HG03139 (cell line): Measurements from ENCODE around the gene OCEL1.

Experiments used
- ATAC-seq: cut with Tn5 transposase; IDR thresholded peaks from one replicate; pipeline ENCODE4 v1.9.1; 2021; ENCODE audit not compliant: unreplicated experiment

Gene OCEL1

DNA sequence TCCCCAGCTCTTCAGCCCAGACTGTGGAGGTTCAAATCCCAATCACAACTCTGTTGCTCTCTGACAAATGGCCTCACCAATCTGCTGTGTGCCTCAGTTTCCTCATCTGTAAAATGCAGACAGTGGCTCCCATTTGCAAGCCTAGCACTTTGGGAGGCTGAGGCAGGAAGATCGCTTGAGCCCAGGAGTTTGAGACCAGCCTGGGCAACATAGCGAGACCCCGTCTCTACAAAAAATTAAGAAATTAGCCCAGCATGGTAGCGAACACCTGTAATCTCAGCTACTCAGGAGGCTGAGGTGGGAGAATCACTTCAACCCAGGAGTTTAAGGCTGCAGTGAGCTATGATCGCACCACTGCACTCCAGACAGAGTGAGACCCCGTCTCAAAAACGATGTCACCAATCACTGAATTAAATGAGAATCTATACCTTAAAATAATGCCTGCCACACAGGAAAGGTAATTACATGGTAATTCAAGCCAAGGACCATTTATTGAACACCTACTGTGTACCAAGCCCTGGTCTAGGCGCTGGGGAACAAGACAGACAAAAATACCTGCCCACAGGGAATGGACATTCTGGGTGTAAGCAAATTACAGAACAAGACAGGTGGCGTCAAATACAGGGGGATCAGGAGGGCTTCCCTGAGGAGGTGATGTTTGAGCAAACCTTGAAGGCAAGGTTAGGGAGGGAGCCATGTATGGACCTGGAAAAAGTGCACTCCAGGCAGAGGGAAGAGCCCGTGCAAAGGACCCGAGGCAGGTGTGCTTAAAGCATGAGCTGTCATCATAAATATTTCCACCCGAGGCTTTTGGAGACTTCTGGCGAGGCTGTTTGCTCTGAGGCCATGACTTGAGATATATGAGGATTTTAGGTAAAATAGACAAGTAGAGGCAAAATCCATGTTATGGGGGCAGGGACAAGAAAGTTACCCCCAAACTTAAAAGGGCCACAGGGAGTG is 12.0 kb downstream of the OCEL1 start:
- no peak for ATAC-seq

DNA sequence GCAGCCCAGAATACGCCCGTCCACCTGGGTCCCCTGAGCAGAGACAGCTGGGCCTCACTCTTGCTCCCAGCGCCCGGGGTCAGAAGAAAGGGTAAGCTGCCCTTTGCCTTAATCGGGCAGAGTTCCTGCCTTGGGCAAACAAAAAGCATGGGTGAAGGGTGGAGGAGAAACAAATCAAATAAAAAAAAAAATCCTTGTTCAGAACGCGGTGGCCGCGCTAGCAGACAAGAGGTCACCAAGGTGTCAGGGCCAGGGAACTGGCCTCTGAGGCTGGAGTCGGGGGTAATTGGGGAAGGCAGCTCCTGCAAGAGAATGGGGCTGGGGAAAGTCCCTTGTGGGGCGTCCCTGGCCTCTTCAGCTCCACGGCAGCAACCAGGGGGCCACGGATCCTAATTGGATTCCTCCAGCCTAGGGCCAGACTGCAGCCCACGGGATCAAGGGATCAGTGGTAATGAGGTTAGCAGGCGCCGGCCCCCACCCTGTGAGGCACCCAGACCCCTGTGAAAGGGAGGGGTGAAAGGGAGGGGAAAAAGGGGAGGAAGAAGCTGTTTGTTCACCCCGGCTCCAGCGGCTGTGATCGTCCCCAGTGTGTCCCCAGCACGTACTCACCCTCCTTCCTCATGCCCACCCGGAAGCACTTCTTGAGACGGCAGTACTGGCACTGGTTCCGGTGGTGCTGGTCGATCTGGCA is 14.2 kb downstream of the OCEL1 start:
- no peak for ATAC-seq

DNA sequence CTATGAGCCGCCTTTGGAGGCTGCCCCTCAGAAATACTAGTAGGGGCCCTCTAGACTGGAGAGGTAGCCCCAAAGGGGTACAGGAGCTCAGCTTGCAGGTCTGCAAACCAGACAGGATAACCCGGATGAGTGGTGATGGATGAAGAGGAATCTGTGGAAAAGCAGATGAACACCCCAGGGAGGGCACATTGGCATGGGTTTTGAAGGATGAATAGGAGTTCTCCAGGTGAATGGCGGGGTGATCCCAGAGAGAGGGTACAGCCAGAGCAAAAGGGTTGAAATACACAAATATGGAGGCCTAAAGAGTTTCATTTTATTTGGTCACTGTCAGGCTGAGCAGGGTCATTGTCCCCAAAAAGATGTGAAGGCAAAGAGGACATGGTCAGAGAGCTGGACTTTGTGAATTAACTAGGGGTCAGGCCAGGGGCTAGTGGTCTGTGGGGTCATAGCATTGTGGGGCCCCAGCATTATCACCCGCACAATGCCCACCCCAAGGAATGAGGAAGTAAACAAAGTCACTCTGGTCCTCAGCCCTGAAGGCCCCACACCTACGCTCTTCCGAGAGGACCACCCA is 14.9 kb downstream of the OCEL1 start:
- no peak for ATAC-seq

DNA sequence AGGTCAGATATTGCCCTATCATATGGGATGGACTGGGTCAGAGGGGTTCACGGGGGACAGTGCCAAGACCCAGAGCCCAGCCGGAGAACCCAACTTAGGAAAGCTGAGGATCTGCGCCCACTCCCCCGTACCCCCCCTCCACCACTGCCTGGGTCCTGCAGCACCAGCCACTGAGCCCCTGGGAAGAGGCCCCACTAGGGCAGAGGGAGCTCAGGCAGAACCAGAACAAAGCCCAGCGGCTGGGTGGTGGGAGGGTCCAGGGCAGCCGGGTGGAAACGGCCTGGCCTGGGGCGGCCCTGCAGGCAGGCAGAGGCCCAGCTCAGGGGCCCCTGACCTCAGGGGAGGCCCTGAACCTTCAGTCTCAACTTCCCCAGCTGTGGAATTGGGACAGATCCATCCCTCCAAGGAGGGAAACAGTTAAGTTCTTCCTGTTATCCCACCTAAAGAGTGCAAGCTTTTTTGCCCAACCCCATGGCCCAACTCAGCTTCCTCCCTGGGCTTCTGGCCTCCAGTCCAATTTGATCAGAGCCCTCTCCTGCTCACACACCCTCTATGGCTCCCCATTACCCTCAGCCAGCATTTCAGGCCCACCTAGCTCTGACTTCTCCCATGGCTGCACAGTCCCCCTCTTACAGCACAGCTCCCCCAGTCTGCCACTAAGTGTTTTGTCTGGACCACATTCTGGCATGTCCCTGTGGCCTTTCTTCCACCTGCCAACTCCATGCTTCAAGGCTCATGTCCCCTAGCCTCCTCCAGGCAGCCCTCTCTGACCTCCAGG is 16.6 kb downstream of the OCEL1 start:
- no peak for ATAC-seq

DNA sequence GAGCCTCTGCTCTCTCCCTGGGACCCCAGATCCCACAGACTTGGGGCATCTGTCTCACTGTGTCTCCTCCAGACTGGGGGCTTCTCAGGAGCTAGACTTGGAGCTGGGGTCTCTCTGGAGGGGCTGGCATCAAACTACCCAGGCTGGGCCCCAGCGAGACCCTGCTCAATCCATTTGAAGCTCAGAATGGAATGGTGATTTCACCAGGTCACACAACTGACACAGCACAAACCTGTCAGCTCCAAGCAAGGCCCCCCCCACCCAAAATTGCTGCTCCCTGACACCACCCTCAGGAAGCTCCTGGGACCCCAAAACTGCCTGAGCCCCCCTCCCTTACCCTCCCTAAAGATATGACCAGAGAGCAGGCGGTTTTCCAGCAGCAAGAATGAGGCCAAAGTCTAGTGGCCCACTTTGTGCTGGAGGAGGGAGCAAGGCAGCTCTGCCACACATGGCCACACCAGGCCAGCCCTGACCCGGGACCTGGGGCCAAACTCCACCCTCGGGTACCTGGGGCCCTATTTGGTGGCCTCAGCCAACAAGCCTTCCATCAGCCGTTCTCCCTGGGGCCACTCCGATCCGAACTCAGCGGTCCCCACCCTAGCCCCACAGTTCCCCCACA is 17.3 kb downstream of the OCEL1 start:
- no peak for ATAC-seq

DNA sequence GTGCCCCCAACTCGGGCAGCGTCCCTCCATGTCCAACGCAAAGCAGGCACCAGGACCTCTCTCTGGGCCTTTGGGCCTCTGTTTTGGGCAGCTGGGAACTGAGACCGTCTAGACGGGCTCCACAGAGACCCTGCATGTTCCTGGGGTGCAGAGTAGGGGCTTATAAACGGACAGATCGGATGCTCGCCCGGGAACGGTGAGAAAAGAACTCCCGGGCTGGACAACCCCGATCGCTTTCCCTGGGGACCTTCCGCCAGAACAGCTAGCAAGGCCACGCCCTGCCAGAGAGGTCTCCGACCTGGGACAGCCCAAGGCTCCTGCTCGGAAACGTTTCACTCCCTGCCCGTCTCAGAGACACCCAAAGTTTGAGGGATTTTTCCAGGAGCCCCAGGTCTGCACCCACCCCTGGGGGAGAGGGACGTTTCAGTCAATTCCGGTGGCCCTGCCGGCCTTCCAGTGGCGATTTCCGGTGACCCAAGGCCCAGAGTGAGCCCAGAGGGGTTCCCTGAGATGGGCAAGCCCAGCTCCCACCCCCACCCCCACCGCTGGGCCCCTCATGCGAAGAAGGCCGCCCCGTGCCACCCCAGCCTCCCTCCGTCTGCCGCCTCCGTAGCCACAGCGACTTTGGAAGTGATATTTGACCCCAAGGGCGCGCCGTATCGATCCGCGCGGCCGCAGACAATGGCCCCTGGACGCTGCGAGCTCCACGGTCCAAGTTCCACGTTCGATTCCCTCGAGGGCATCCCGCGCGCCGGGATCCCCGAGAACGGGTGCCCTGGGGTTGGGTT is 18.0 kb downstream of the OCEL1 start:
- ATAC-seq = no peak

DNA sequence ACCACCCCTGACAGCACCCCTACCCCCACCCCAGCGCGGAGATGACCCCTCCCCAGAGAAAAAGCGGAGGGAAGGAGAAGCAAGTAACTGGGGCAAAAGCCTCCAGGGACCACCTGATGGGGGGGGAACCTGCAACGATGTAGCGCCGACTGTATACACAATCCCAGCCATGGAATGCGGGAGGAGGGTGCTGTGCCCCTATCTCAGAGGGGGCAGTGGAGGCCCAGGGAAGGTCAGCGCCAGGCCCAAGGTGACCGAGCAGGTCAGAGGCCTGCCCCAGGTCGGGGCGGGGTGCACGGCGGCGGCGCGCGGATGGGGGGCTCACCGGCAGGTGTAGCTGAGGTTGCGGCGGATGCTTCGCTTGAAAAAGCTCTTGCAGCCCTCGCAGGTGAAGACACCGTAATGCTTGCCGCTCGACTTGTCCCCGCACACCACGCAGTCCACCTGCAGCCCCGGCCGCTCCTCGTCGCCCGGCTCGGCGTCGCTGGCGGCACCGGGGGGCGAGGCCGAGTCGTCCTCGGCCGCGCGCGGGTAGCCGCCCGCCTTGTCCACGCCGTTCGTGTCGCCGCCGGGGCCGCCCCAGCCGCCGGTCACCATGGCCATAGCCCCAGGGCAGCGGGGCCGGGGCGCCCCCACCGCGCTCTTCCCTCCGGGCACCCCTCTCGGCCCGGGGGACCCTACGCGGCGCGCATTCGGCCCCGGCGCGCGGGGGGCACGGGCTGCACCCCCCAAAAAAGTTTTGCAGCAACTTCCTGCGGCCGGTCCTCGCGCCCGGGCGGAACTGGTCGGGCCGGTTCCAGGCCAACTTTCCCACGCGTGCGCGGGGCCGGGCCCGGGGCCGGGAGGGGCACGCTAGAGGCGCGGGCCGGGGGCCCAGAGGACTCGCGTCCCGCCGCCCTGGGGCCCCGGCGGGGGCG is 18.9 kb downstream of the OCEL1 start:
- no peak for ATAC-seq

DNA sequence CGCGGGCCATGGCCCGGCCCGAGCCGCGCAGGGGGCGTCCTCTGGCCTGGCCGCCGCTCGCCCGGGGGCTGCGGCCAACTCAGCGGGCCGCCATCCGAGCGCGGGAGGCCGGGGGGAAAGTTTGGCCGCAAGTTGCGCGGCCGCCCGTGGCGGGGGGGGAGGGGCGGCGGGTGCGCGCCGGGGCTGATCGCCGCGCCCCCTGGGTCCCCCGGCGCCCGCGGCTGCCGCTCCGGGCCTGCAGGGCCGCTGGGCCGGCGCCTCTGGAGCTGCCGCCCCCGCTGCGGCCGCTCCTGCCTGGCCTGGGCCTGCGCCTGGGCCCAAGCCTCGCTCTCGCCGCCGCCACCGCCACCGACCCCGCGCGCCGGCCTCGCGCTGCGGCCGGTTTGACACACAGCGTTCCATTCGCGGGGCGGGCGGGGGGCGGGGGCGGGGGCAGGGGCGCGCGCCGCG is 19.5 kb downstream of the OCEL1 start, which contains the start of gene NR2F6:
TSS of gene NR2F6 (minus strand) at position 385 of the 450 bp plus-strand sequence. CDS start 699 bp downstream, outside the sequence.
- no peak for ATAC-seq

DNA sequence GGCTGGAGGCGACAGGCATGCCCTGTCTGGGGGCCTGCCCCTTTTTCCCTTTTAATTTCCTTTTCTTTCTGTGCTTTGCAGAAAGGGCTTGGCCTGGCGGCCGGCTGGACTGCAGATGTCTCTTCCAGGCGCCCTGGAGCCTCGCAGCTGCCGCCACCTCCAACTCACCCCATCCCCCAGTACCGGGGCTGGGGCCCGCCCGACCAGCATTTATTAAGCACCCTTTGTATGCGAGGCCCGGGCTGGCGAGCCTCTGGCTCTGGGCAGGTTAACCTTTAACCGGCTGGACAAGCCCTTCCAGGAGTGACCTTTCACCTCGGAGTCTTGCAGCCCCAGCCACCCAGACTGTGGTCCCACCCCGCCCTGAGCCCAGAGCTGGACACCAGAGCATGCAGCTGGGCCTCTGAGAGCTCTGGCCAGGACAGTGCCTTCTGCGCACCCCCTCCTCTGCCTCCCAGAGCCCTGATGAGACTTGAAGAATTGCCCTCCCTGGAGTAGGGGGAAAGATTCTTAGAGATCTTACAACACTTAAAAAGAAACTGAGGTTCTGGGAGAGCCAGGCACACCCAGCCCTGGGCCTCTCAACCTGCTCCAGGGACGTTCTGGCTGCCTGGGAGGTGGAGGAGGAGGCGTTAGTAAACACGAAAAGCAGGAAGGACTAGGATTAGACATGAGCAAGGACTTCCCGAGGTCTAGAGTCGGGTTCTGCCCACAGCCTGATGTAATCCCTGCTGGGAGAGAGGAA is 20.8 kb downstream of the OCEL1 start:
- ATAC-seq = no peak

DNA sequence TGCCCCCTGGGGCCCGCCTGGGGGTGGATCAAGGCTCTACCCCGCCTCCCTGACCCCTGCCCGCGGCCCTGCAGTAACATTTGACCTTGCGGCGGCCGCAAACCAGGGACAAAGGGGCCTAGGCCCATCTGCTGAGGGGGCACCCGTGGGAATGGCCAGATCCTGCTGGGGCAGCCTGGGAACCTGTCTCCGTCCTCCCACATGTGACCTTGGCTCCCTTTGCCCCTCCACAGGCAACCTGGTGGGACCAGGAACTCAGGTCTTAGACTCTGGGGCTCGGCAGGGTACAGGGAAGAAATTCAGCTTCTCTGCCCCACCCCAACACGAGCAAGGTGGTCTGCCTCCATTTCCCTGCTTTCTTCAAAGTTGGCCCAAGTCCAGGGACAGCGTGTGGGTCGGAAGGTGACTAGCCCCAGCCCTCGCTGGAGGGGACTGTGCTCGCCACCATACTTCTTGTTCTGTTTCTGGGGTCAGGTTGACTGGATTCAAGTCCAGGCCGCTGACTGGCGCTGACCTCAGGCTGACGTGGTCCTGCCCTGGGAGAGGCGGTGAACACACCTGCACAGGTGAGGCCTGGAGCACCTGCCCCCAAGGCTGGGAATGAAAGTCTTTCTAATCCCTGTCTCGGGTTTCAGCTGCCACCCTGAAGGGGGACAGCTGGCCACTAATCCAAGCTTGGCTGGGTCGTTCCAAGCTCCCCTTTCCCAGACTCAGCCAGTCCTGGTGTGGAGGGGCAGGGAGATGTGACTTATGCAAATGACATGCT is 22.2 kb downstream of the OCEL1 start:
- no peak for ATAC-seq

DNA sequence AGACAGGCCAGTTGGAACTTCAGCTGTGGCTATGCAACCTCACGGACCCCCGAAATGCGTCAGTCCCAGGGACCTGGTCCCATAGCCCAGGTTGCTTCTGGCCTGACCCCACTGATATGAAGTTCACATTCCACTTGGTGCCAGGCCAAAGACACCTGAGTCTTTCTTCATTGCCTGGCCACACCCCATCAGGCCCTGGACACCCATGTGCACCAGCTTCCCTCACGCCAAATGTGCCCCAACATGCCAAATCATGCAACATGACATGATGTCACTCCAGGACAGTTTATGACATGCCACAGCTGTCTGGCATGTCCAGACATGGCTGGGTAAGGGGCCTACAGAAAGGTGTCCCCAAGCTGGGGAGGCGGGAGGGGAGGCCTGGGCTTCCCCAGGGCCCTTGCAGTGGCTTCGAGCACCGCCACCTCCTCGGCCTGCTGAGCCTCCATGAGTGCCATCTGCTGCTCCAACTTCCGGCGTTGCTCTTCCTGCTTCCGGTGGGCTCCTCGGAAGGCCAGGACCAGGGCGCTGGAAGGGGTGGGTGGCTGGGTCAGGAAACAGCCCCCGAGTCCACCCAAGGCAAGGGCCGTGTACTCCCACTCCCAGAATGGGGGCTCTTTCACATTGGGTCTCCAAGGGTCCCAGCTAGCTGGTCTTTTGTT is 24.0 kb downstream of the OCEL1 start:
- no peak for ATAC-seq

DNA sequence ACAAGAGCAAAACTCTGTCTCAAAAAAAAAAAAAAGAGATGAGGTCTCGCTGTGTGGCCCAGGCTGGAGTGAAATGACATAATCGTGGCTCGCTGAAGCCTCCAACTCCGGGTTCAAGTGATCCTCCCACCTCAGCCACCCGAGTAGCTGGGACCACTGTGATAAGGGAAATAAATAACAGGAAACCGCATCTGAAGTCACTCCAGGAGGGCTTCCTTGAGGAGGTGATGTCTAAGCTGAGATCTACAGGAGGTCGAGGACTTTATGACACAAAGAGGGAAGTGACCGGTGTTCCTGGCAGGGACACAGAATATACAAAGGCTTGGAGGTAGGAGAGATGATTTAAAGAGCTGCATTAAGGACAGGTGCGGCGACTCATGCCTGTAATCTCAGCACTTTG is 28.6 kb downstream of the OCEL1 start:
- ATAC-seq = no peak

DNA sequence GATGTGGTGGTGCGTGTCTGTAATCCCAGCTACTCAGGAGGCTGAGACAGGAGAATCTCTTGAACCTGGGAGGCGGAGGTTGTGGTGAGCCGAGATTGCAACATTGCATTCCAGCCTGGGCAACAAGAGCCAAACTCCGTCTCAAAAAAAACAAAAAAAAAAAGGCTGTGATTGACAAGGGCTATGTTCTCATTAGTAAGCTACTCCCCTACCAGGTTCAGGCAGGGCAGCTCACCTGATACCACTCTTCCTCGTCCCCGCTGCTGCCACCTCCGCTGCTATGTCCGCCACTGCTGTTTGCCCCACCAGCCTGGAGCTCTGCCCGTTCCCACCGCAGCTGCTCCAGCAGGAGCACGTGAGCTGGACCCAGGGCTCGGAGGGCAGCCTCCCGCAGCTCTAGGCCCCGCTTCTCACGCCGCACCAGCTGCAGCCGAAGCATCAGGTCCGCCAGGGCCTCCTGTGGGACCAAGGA is 29.2 kb downstream of the OCEL1 start:
- ATAC-seq = no peak

DNA sequence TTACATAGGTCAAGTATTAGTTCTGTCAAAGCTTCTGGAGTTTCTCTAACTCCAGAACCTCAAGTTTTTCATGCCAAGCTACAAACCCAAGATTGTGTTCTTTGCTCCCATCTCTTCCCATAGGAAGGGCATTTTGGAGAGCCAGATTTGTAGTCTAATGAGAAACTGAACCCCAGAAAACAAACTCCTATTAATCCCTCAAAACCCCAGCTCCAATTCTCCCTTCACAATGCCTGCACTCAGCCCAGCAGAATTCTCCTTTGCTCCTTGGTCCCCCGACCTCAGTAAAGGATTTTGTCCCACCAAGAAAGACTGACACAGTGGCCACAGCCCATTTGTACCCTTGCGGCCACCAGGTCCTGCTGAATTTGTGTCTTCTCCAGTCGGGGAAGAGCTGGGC is 30.1 kb downstream of the OCEL1 start:
- no peak for ATAC-seq

DNA sequence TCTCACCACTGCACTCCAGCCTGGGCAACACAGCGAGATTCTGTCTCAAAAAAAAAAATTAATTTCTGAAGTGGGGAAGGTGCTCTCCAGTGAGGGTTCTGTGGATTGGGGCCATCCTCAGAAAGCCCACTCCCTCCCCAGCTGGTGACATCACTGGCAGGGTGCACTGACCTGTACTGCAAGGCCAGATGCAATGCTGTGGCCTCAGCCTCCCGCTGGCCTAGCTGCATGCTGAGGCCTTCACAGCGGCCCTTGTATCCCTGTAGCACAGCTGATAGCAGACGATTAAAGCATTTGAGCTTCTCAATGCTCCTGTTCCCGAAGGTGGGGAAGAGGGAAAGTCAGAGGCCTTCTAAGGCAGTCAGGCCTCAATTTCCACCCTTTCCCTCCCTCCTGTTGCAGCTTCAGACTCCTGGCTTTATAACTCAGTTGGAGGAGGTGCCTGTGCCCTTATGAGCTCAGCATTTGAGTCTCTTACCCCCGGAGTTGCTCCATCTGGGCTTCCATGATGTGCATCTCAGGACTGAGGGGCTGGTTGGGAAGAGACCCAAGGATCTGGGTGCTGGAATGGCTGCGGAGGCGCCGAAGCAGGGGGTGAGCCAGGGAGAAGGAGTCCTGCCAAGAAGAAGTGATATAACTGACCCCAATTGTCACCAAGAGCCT is 33.2 kb downstream of the OCEL1 start:
- ATAC-seq = no peak

DNA sequence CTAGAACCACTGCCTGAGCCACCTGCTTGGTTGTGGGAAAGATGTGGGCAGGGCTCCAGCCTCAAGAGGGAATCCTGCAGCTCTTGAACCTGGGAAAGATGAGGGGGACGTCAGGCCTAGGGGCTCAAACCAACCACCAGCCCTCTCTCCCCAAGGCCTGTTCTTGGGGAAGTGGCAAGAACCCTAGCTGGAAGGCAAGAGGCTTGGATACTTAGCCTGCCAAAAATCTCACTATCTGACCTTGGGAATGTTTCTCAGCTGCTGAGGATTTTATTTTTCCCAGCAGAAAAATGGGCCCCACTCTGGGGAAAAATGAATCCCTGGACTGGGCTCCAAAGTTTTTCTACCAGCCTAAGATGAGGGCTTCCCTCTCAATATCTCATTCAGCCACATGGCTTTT is 33.9 kb downstream of the OCEL1 start:
- no peak for ATAC-seq
